OCI-LY3 (cell line): ENCODE data around the gene MAN2A2.

Experiments used
- CTCF ChIP-seq: fragments of 200-600, 300-600 bp; sonication (generic); IDR thresholded peaks from 2 replicates; pipeline ENCODE4 v1.5.1; 2014; ENCODE audit warnings: antibody characterized with exemption, low read length, low read depth
- EZH2phosphoT487 ChIP-seq: fragments of 200-600 bp; shearing (Covaris generic); IDR thresholded peaks from 2 replicates; pipeline ENCODE4 v1.6.1; 2018; ENCODE audit warnings: antibody characterized with exemption, mixed run types, low read depth

DNA sequence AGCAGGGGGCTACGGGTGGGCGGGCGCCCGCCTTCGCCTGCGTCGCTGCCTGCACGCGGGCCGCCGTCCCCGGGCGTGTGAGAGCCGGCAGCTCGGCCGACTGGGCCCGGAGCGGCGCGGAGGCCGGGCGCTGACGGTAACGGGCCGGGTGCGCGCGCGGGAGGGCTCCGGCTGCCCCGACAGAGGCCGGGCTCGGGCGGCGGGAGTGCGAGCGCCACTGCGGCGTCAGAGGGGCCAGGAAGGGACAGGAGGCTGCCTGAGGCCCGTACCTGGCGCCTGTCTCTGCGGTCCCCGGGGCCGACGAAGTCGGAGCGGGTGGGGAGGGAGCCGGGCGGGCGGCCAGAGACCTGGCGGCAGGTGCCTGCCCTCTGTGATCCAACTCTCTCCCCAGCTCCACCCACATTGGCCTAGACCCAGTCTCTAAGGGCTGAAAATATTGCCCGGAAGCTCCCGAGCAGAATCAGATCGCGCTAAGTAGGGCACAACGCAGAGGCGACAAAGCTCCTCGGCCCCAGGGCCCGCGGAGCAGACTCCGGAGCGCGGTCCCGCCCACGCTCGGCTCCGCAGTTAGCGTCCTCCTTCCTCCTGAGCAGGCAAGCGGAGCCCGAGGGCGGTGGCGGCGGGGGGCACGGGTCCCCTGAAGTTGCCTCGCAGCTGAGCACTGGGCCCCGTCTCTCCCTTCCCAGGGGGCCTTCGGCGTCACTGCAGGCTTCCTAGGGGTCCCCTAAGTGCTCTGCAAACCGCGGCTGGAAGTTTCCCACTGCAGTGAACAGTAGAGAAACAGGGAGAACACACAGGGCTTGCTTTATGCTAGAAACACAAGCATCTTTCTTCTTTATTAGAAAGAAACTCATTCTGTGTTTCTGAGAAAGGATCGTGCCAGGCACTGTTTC is at the start of gene MAN2A2:
- TF ChIP-seq CTCF (no peak), EZH2phosphoT487 (no peak)
